ENCODE data around the gene PCBP4.

Gene PCBP4

DNA sequence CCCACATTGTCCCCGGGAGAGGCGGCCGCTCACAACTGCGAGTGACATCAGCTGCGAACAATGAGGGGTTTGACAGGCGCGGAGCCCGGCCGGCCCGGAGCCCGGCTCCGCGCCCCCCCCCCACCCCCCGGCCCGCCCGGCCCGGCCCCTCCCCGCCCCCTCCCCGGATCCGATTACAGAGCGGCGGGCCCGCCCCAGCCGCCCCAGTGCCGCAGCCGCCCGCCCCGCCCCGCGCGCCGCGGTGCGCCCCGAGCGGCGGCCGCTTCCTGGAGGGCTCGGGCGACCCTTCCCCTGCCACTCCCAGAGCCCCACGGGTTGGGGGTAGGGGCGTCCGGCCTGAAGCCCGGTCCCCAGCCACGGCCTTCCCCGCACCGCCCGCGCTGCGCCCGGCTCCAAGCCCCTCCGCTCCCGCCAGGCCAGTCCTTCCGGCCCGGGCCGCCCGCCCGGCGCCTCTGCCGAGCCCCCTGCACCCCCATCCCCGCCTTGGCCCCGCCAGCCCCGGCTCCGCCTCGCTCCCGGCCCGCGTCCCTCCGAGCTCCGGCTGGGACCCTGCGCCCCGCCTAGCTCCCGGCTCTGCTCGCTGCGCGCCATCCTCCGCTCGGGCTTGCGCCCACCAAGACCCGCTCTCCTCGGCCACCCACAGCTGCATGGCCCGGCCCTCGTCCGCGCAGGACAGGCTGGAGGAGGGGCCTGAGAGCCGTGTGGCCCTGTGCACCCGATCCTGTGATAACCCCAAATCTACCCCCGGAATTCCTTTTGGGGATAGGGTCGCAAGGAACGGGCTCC is at the start of gene PCBP4:
TSS of gene PCBP4 (minus strand) at position 71 of the 786 bp plus-strand sequence. CDS start 6,214 bp downstream, outside the sequence.
- DNase-seq (ENCODE audit: low read depth) = peak; percentile 51

DNA sequence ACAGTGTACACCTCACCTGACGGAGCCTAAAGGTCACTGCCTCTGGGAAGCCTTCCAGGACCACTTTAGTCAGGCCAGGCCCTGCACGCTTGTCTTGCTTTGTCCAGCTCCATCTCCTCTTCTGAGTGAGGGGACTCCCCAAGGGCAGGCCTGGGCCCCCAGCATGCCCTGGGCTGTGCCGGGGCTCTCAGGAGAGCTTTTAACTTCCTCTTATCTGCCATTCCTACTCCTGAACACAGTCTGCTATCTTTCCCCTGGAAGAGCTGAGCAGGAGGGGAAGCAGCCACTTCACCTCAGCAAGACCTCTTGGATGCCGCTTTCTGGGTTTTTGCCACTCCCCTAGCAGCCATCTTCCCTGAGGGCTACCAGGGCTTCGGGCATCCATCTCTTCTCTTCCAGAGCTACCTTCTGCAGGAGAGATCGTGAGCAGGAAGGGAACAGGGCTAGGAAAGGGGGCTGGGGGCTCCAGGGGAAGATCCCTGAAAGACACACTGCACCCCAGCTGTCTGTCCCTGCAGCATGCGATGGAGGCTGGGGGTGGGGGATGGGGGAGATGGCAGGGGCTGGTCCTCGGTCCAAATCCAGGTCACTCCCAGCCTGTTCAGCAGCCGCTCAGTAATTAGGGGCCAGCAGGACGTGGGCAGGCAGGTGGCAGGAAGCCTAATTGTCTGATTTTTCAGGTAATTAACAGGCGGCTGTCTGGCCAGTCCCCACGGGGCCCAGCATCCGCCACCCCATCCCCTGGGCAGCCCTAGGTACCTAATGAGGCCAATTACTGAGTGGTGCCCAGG is 48.4 kb upstream of the PCBP4 start:
- DNase-seq (ENCODE audit: low read depth) = no peak

DNA sequence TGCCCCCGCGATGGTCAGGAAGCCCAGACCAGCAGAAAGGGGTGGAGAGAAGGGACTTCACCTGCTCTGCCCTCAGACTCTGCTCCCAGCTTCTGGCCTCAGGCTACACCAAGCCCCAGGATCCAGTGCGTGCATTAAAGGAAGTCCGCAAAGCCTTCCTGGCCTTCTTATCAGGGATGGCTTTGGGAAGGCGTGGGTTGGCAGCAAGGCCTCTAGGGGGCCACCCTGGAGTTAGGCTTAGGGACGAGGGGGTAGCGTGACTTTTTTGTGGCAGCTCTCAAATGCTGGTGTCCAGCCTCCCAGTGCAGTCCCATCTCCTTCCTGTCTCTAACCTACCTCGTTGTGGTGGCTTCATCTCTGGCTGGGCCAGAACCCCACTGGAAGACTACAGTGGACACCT is 47.4 kb upstream of the PCBP4 start:
- DNase-seq (ENCODE audit: low read depth) = peak; percentile 48

DNA sequence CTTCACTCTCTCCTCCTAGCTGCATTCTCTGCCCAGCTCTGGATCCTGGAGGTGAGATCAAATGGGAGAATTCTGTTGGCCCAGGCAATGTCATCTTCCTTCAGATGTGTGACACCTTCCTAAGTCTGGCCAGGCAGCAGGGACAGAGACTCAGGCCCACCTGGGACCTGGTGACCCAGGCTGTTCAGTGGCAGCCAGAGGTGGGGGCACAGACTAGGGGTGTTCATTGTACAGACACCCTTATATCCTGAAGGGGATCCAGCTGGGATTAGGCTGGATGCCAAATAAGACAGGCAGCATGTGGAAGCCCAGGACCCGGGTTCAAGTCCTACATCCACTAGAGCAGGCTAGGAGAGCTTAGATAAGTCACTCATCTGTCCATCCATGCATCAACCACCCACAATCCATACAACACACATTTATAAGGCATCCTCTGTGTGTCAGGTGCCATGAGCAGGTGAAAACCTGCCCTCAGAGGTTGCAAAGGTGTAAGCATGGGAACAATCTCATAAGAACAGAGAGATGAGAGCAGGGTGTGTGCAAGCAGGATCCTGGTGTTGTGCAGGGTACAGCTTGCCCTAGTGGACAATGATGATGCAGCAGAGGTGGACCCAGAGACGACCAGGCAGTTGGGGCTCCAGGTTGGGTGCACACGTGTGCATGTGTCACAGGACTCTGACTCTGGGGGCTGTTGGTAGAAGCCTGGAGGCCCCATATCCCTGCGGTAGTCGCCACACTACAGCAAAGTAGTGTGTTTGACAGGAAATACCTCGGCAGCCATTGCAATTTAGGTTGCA is 46.7 kb upstream of the PCBP4 start:
- DNase-seq (ENCODE audit: low read depth) = no peak

DNA sequence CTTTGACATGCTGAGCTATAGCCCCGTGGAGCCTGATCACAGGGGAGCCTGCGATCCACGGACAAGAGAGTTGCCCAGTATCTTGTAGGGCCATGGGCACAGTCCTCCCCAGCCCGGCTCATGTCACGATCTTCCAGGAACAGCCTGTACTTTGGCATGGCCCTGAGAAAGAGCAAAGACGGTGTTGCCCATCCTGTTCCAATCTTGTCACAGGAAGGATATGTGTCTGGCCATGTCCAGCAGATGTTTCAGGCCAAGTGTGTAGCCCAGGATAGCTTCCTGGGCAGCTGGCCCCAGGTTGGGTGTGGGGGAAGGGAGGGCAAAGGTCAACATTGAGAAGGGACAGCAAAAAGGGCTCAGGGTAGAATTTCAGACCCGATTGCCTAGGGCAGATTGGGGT is 45.4 kb upstream of the PCBP4 start:
- no peak for DNase-seq (ENCODE audit: low read depth)

DNA sequence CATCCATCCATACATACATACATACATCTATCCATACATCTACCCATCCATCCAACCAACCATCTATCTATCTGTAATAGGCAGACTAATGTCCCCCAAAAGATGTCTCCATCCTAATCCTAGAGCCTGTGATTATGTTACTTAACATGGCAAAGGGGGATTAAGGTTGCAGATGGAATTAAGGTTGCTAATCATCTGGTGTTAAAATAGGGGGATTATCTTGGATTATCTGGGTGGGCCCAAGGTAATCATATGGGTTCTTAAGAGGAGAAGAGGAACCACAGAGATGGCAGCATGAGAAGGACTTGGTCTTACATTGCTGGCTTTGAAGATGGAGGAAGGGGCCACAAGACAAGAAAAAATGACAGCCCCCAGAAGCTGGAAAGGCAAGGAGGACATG is 43.2 kb upstream of the PCBP4 start:
- no peak for DNase-seq (ENCODE audit: low read depth)

DNA sequence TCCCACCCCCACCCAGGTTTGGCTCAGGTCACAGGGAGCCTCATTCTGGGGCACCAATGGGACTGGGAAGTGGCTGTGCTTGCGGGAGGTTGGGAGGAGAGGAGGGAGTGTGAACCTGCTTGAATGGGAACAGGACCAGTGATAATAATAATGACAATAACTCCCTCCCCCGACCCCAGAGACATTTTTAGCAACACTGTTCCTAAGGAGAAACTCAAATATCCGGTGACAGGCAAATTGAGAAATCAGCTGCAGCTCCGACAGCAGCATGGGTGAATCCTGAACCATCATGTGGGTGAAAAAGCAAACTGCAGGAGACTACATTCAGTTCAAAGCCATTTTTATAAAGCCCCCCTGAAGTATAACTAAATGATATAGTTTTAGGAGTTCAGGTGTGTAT is 40.0 kb upstream of the PCBP4 start:
- DNase-seq (ENCODE audit: low read depth) = no peak

DNA sequence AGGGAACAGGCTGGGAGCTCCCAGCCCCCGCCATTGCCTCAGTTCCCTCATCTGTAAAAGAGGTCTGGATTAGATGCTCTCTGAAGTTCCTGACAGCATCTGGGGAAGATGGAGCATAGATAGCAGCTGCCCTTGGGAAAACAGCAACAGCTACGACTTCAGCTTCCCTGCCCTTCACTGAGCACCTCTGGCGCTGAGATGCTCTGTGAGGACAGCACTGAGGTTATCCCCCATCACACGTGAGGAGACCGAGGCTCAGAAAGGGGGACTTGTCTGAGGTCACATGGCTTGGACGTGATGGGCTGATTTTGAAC is 39.5 kb upstream of the PCBP4 start:
- no peak for DNase-seq (ENCODE audit: low read depth)

DNA sequence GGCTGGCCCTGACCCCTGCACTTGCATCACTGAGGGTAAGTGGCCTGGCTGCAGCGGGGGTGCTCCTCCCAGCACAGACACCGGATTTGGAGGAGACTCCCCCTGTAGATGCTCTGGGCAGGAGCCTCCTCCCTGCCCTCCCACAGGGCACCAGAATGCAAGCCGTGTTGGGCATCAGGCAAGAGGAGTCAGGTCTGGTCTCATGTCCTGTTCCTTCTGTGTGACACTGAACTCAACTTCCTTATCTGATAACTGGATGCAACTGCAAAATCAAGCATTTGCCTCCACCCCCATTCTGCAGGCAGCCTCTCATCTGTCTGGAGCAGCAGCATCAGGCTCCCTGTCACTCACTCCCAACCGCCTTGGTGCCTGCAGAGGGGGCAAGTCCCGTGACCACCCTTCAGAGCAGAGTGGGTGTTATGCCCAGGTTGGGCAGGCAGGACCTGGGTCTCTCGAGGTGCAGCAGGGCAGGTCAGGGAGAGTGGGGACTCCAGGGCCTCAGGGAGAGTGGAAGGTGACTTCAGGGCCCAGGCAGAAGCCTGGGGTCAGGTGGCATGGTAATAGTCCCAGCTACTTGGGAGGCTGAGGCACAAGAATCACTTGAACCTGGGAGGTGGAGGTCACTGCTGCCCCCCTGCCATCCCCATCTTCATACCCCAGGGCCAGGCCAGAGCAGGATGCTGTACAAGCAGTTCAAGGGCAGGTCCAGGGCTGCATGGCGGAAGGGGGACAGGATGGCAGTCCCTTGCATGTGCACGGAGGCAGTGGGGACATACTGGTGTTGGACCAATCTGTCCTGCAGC is 39.0 kb upstream of the PCBP4 start:
- DNase-seq (ENCODE audit: low read depth) = no peak

DNA sequence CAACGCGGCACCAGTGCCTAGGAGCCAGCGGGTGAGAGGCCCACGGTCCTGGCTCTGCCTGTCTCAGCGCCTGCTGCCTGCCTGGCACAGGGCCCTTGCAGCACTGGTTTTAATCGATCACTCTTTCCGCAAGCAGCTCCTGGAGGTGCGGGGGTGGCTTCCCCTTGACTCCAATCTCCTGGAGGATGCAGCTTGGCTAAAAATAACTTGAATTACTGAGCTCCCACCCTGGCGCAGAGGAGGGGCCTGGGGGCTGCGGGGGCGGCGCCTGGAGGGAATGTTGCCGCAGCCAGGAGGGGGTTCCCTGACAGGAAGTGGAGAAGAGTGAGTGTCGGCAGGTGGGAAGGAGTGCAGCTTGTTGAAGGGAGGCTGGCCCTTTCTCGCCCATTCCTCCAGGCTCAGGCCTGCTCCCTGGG is 38.3 kb upstream of the PCBP4 start:
- peak; percentile 48 for DNase-seq (ENCODE audit: low read depth)

DNA sequence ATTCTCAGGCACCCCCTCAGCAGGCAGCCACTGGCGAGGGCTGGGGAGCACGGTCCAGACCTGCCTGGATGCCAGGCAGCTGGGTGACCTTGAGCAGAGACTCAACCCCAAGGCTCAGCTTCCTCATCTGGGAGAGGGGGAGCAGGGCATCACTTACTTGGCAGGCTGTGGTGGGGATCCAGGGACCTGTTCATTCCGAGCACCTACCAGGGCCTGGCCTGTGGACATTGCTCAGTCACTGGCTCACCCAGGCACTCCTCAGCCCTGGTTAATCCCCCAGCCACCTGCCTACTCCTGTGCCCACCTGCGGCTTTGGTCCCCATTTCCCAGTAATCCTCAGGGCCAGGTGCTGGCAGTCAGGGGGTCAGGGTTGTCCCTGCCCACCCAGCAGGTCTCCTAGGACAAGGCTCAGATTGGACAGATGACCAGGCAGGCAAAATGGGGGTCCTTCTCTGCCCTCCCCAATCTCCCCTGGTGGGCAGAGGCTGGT is 37.7 kb upstream of the PCBP4 start:
- no peak for DNase-seq (ENCODE audit: low read depth)

DNA sequence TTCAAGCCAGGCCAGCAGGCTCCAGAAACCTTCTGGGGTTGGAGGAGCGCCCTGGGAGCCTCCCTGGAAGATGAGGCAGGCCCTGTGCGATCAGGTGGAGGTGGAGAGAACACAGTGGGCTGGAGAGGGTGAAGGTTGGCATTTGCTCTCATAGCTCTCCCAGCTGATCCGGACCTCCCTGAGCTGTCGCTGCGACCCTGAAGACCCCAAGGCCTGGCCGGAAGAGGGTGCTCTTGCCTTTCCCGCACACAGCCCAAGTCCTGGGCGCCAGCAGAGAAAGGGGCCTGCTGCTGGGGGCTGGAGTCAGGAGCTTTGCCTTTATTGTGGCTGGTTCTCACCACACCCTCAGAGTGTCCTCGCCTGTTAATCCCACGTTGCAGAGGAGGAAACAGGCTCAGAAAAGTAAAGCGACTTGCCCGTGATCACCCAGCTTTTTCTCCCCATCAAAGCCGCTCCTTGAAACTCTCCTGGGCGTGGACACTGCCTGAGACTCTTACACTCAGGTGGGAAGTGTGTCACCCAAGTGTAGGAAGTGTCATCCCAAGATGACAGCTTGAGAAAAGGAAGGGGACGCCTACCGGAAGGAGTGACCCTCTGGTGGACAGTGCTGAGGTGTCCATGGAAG is 37.0 kb upstream of the PCBP4 start:
- DNase-seq (ENCODE audit: low read depth) = peak; percentile 50

DNA sequence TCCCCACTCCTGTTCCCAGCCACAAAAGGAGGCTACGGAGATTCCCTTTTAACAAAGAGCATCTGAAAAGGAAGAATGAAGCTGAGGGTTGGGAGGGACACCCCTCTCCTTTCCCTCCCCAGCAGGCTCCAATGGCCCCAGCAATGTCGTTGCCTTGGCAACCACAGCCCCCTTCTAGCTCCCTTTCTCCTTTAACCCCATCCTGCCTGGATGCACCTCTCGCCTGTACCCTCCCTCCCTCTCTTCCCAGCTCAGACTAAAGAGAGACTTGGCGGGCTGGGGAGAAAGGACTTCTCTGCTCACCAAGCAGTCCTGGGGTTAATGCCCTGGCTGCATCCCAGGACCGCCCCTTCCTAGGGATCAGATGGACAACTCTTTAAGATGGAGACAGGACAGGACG is 35.5 kb upstream of the PCBP4 start:
- DNase-seq (ENCODE audit: low read depth) = no peak

DNA sequence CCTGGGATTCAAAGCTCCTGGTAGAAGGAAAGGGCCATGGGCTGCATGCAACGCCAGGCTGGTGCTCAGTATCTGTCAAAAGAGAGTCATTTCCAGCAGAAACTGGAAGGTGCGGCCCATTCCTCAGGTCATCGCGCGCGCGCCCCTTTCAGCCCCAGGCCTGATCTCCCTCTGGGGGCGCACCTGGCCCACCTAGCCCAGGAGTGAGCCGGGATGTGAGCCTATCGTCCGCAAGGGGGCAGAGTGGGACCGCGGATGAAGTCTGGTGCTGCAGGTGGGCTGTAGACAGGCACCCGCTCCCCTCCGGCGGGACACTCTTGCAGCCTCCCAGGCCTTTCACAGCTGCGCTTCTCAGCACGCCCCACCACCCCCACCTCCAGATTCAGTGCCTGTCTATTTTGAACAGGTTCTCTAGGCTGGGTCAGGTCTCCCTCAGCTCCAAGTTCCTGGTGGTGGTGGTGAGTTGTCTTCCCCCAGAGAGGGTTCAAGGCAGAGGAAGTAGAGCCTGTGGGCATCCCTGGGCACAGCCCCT is 34.3 kb upstream of the PCBP4 start:
- peak; percentile 76 for DNase-seq (ENCODE audit: low read depth)

DNA sequence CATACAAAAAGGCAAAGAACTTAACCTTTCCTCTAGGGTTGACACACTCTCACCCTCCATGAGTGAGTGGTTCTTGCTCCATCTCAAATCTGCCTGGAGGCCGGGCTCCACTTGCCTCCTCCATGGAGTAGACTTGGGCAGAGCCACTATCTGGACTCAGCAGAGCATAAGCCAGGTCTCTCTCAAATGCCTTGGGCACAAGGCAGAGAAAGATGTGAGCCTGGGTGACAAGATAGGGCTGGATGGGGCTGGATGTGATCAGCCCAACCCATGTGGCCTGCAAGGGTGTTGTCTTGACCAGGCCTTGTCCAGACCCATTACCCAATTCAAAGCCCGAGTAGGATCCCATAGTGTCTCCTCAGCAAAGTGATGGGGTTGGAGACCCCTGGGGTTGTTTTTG is 32.6 kb upstream of the PCBP4 start:
- DNase-seq (ENCODE audit: low read depth) = no peak

DNA sequence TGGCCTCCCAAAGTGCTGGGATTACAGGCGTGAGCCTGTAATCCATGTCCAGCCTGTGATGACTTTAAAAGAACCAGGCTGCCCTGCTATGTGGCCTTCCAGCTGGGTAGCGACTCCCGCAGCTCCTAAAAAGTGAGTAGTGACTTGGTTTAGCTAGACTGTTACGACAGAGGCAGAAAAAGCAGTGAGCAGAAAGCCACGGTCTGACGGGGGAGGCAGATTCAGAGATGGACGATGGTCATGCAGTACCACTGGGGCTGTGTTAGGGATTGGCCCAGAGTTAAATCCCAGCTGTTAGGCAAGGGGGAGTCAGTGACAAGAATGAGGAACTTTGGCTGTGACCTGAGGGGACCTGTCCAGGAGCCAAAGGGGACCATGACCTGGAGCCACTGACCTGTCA is 31.5 kb upstream of the PCBP4 start:
- no peak for DNase-seq (ENCODE audit: low read depth)

DNA sequence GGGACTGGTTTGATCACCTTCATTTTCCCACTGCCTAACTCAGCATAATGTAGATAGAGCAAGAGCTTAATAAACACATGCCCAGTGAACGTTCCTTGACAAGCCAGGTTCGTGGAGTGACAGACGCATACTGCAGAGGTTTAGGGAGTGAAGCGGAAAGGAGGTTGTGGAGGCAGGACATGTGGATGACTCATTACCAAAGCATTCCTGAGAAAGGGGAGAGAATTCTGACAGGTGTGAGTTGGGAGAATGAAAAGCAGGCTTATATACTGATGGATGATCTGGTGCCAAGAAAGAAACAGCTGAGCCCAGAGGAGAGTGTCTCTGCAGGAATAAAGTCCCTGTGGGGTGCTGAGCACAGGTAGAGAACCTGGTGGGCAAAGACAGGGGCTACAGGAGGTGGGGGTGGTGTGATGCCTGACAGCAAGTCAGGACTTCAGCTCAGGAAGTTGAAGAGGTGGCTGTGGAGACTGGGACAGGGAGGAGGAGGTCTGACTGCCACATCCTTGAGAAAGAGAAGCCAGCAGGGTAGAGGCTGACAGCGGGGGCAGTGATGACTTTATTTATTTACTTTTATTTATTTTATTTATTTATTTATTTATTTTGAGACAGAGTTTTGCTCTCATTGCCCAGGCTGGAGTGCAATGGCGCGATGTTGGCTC is 30.8 kb upstream of the PCBP4 start:
- peak; percentile 59 for DNase-seq (ENCODE audit: low read depth)

DNA sequence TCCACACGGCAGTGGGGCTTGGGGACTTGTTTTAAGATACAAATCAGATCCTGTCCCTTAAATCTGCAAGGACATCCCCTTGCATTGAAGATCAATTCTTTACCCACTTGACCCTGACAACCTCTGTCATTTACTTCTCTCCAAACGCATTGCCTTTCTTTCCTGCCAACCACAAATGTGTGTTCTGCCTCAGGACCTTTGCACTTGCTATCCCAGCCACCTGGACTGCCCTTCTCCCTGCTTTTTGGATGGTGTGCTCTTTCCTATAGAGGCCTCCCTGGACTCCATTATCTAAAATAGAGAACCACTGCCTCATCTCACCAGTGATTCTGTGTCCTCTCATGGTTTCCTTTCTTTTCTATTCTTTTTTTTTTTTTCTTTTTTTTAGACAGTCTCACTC is 29.9 kb upstream of the PCBP4 start:
- no peak for DNase-seq (ENCODE audit: low read depth)

DNA sequence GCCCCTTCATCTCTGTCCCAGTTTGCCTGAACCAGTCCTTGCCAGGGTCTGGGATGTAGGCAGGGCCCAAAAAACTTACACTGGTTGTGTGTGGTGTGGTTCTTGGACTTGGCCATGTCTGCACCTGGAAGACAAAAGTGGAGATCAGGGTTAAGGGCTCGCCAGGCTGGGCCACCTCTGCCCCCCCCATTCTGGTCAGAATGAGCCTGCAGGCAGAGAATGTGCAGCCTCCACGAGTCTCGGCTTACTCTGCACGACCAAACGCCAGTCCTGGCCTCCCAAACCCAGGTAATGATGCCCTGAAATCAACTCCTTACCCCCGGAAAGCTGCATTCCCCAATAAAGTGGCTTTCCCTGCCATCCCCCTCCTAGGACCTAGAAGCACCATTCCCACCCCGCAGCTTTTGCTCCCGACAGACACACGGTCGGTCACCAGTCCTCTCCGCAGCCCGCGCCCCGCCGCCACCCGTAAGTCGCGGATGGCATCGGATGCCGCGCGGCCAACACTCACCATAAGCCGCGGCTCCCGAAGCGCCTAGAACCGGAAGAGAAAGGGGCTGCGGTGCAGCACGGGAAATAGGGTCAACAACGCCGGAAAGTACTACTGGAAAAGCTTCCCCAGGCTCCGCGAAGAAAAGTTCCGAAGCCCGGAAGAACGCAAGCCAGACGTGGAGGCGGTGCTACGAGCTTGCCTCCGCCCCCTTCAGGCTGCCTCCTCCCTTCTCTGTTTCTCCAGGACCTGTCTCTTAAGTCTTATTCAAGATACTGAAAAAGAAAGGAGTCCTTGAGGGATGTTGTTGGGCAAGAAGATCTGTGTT is 28.3 kb upstream of the PCBP4 start, which contains the start of gene RPL29:
TSS of gene RPL29 (minus strand) at position 550 of the 818 bp plus-strand sequence. CDS start at position 116, 434 bp downstream.
- peak; percentile 95 for DNase-seq (ENCODE audit: low read depth)
